Panc1 (cell line): ENCODE measurements around the gene CRKL.

ENCODE experiments used
- POLR2AphosphoS5 ChIP-seq: IDR thresholded peaks from 2 replicates; pipeline ENCODE4 v1.6.1; 2012; ENCODE audit warnings: mild to moderate bottlenecking, low read depth, low read length, moderate library complexity
- TCF7L2 ChIP-seq: IDR thresholded peaks from 2 replicates; pipeline ENCODE4 v1.6.1; 2011; ENCODE audit warnings: mild to moderate bottlenecking, low read depth, low read length, inconsistent platforms
- TF ChIP-seq, protein P1 (sequence below): fragments of 450-650 bp; IDR thresholded peaks from 2 replicates; pipeline ENCODE4 v1.5.1; 2017; ENCODE audit warnings: mild to moderate bottlenecking
- TF ChIP-seq, protein P2 (sequence below), 2 experiments: IDR thresholded peaks; 2 replicates each; pipeline ENCODE4 v1.6.1; 2011 to 2012; ENCODE audit warnings: low read depth in 2 of 2, control low read depth in 1 of 2, low read length in 1 of 2, mild to moderate bottlenecking in 1 of 2, moderate library complexity in 1 of 2; ENCODE audit not compliant: insufficient read depth in 1 of 2

DNA sequence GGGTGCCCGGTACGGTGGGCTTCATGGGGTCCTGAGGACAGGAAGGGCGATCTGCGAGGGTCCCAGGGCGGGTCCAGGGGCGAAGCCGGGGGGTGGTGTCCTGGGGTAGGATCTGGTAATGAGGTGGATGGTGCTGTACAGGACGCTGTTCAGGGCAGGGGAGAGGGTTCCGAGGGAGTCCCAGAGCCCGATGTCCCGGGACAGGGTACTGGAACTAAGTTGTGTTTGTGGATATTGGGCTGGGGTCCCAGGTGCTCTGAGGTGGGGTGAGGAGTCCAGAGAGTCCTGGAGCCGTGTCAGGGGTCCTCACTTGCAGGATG is 65.3 kb downstream of the CRKL start:
- TF ChIP-seq, protein P1, sequence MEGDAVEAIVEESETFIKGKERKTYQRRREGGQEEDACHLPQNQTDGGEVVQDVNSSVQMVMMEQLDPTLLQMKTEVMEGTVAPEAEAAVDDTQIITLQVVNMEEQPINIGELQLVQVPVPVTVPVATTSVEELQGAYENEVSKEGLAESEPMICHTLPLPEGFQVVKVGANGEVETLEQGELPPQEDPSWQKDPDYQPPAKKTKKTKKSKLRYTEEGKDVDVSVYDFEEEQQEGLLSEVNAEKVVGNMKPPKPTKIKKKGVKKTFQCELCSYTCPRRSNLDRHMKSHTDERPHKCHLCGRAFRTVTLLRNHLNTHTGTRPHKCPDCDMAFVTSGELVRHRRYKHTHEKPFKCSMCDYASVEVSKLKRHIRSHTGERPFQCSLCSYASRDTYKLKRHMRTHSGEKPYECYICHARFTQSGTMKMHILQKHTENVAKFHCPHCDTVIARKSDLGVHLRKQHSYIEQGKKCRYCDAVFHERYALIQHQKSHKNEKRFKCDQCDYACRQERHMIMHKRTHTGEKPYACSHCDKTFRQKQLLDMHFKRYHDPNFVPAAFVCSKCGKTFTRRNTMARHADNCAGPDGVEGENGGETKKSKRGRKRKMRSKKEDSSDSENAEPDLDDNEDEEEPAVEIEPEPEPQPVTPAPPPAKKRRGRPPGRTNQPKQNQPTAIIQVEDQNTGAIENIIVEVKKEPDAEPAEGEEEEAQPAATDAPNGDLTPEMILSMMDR: no peak
- TF ChIP-seq, protein P2, sequence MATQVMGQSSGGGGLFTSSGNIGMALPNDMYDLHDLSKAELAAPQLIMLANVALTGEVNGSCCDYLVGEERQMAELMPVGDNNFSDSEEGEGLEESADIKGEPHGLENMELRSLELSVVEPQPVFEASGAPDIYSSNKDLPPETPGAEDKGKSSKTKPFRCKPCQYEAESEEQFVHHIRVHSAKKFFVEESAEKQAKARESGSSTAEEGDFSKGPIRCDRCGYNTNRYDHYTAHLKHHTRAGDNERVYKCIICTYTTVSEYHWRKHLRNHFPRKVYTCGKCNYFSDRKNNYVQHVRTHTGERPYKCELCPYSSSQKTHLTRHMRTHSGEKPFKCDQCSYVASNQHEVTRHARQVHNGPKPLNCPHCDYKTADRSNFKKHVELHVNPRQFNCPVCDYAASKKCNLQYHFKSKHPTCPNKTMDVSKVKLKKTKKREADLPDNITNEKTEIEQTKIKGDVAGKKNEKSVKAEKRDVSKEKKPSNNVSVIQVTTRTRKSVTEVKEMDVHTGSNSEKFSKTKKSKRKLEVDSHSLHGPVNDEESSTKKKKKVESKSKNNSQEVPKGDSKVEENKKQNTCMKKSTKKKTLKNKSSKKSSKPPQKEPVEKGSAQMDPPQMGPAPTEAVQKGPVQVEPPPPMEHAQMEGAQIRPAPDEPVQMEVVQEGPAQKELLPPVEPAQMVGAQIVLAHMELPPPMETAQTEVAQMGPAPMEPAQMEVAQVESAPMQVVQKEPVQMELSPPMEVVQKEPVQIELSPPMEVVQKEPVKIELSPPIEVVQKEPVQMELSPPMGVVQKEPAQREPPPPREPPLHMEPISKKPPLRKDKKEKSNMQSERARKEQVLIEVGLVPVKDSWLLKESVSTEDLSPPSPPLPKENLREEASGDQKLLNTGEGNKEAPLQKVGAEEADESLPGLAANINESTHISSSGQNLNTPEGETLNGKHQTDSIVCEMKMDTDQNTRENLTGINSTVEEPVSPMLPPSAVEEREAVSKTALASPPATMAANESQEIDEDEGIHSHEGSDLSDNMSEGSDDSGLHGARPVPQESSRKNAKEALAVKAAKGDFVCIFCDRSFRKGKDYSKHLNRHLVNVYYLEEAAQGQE (IDR thresholded peaks at IDR 0.05; ENCODE audit: insufficient read depth in 1 of 2, low read depth in 2 of 2, low read length in 1 of 2): no peak
- no peak for TF ChIP-seq POLR2AphosphoS5
- no peak for TF ChIP-seq TCF7L2
